Neural progenitor cell (in vitro differentiated cells): ENCODE data around the gene TNXB.

Experiments
- CTCF ChIP-seq: fragments of 200-600 bp; sonication (generic); IDR thresholded peaks from 2 replicates; pipeline ENCODE4 v1.5.1; 2017; ENCODE audit warnings: antibody characterized with exemption, mild to moderate bottlenecking
- EZH2 ChIP-seq: fragments of 200-600 bp; sonication (generic); IDR thresholded peaks from 2 replicates; pipeline ENCODE4 v1.6.1; 2017; ENCODE audit warnings: antibody characterized with exemption, mild to moderate bottlenecking, moderate library complexity
- EZH2phosphoT487 ChIP-seq: fragments of 200-600 bp; sonication (generic); IDR thresholded peaks from 2 replicates; pipeline ENCODE4 v1.6.1; 2017; ENCODE audit warnings: antibody characterized with exemption

DNA sequence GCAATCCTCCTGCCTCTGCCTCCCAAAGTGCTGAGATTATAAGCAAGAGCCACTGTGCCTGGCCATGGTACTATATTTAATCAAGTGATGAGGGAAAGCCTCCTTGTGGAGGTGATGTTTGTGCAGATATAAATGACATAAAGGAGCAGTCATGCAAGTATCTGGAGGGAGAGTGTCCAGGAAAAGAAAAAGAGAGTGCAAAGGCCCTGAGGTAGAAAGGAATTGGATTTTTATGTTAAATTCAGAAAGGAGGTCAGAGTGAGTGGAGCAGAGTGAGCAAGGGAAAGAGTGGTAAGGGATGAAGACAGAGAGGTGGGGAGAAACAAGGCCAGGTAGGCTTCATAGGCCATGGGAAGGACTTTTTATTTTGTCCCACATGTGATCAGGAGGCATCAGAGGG is 28.3 kb upstream of the TNXB start:
- TF ChIP-seq CTCF (no peak), EZH2 (no peak), EZH2phosphoT487 (no peak)
